Measurements from ENCODE around the gene DIPK1C.

Gene DIPK1C

GRCh38 chr18:74412116-74412880 is 44.8 kb downstream of the DIPK1C start:
- H3K9me3 ChIP-seq (ENCODE audit: control insufficient read depth, insufficient read depth, low read length) = no peaks in the 10 kb centered on the region
- no peaks in the 10 kb centered on the region for H3K36me3 ChIP-seq (ENCODE audit: control insufficient read depth, insufficient read depth, low read length)
- H3K4me1 ChIP-seq (ENCODE audit: control insufficient read depth, insufficient read depth, low read length) = peaks cover 6% of the 10 kb centered on the region
- no peak overlapping the region for H3K9ac ChIP-seq (ENCODE audit: low read depth, low read length)
- H3K27me3 ChIP-seq (ENCODE audit: control insufficient read depth, insufficient read depth, low read length) = no peaks in the 10 kb centered on the region
- no peak overlapping the region for H3K4me3 ChIP-seq (ENCODE audit: low read depth, low read length)

- no peak overlapping the region for H3K4me3 ChIP-seq (ENCODE audit: low read depth, low read length)
- no peaks in the 10 kb centered on the region for H3K9me3 ChIP-seq (ENCODE audit: control insufficient read depth, insufficient read depth, low read length)
- H3K27me3 ChIP-seq (ENCODE audit: control insufficient read depth, insufficient read depth, low read length) = no peaks in the 10 kb centered on the region
- H3K9ac ChIP-seq (ENCODE audit: low read depth, low read length) = no peak overlapping the region
- H3K36me3 ChIP-seq (ENCODE audit: control insufficient read depth, insufficient read depth, low read length) = no peaks in the 10 kb centered on the region
- H3K4me1 ChIP-seq (ENCODE audit: control insufficient read depth, insufficient read depth, low read length) = peaks cover 6% of the 10 kb centered on the region
Measured at GRCh38 chr18:74411475-74411874, 45.6 kb downstream of the DIPK1C start.

- Histone ChIP-seq H3K27me3 (ENCODE audit: control insufficient read depth, insufficient read depth, low read length) (no peaks in the 10 kb centered on the region), H3K36me3 (ENCODE audit: control insufficient read depth, insufficient read depth, low read length) (no peaks in the 10 kb centered on the region)
Measured at GRCh38 chr18:74410441-74410992, 46.6 kb downstream of the DIPK1C start.

GRCh38 chr18:74407888-74408287 is 49.2 kb downstream of the DIPK1C start:
- no peak overlapping the region for H3K4me3 ChIP-seq (ENCODE audit: low read depth, low read length)
- H3K9me3 ChIP-seq (ENCODE audit: control insufficient read depth, insufficient read depth, low read length) = no peaks in the 10 kb centered on the region
- H3K9ac ChIP-seq (ENCODE audit: low read depth, low read length) = no peak overlapping the region
- H3K27me3 ChIP-seq (ENCODE audit: control insufficient read depth, insufficient read depth, low read length) = no peaks in the 10 kb centered on the region
- peaks cover 6% of the 10 kb centered on the region for H3K4me1 ChIP-seq (ENCODE audit: control insufficient read depth, insufficient read depth, low read length)
- H3K36me3 ChIP-seq (ENCODE audit: control insufficient read depth, insufficient read depth, low read length) = no peaks in the 10 kb centered on the region

More at GRCh38 chr18:74410441-74410992, 46.6 kb downstream of the DIPK1C start:
- no peak overlapping the region for H3K9ac ChIP-seq (ENCODE audit: low read depth, low read length)
- peaks cover 6% of the 10 kb centered on the region for H3K4me1 ChIP-seq (ENCODE audit: control insufficient read depth, insufficient read depth, low read length)
- no peaks in the 10 kb centered on the region for H3K9me3 ChIP-seq (ENCODE audit: control insufficient read depth, insufficient read depth, low read length)
- H3K4me3 ChIP-seq (ENCODE audit: low read depth, low read length) = no peak overlapping the region

- no peak overlapping the region for H3K9ac ChIP-seq (ENCODE audit: low read depth, low read length)
- no peak overlapping the region for H3K4me3 ChIP-seq (ENCODE audit: low read depth, low read length)
- no peaks in the 10 kb centered on the region for H3K36me3 ChIP-seq (ENCODE audit: control insufficient read depth, insufficient read depth, low read length)
- H3K27me3 ChIP-seq (ENCODE audit: control insufficient read depth, insufficient read depth, low read length) = no peaks in the 10 kb centered on the region
- H3K9me3 ChIP-seq (ENCODE audit: control insufficient read depth, insufficient read depth, low read length) = no peaks in the 10 kb centered on the region
- H3K4me1 ChIP-seq (ENCODE audit: control insufficient read depth, insufficient read depth, low read length) = no peaks in the 10 kb centered on the region
Measured at GRCh38 chr18:74402806-74403433, 54.2 kb downstream of the DIPK1C start.

GRCh38 chr18:74400813-74401212 is 56.3 kb downstream of the DIPK1C start:
- Histone ChIP-seq H3K4me3 (ENCODE audit: low read depth, low read length) (no peak overlapping the region), H3K36me3 (ENCODE audit: control insufficient read depth, insufficient read depth, low read length) (no peaks in the 10 kb centered on the region), H3K9ac (ENCODE audit: low read depth, low read length) (no peak overlapping the region), H3K4me1 (ENCODE audit: control insufficient read depth, insufficient read depth, low read length) (no peaks in the 10 kb centered on the region), H3K9me3 (ENCODE audit: control insufficient read depth, insufficient read depth, low read length) (no peaks in the 10 kb centered on the region), H3K27me3 (ENCODE audit: control insufficient read depth, insufficient read depth, low read length) (no peaks in the 10 kb centered on the region)

- H3K27me3 ChIP-seq (ENCODE audit: control insufficient read depth, insufficient read depth, low read length) = no peaks in the 10 kb centered on the region
- no peaks in the 10 kb centered on the region for H3K4me1 ChIP-seq (ENCODE audit: control insufficient read depth, insufficient read depth, low read length)
- H3K9ac ChIP-seq (ENCODE audit: low read depth, low read length) = no peak overlapping the region
- H3K9me3 ChIP-seq (ENCODE audit: control insufficient read depth, insufficient read depth, low read length) = no peaks in the 10 kb centered on the region
- H3K4me3 ChIP-seq (ENCODE audit: low read depth, low read length) = no peak overlapping the region
- no peaks in the 10 kb centered on the region for H3K36me3 ChIP-seq (ENCODE audit: control insufficient read depth, insufficient read depth, low read length)
Measured at GRCh38 chr18:74399091-74399887, 57.8 kb downstream of the DIPK1C start.

- no peak overlapping the region for H3K9ac ChIP-seq (ENCODE audit: low read depth, low read length)
- H3K4me3 ChIP-seq (ENCODE audit: low read depth, low read length) = no peak overlapping the region
- H3K9me3 ChIP-seq (ENCODE audit: control insufficient read depth, insufficient read depth, low read length) = no peaks in the 10 kb centered on the region
- no peaks in the 10 kb centered on the region for H3K36me3 ChIP-seq (ENCODE audit: control insufficient read depth, insufficient read depth, low read length)
- no peaks in the 10 kb centered on the region for H3K4me1 ChIP-seq (ENCODE audit: control insufficient read depth, insufficient read depth, low read length)
- no peaks in the 10 kb centered on the region for H3K27me3 ChIP-seq (ENCODE audit: control insufficient read depth, insufficient read depth, low read length)
Measured at GRCh38 chr18:74397572-74397971, 59.5 kb downstream of the DIPK1C start.

GRCh38 chr18:74396171-74397169 is 60.6 kb downstream of the DIPK1C start:
- Histone ChIP-seq H3K27me3 (ENCODE audit: control insufficient read depth, insufficient read depth, low read length) (no peaks in the 10 kb centered on the region), H3K36me3 (ENCODE audit: control insufficient read depth, insufficient read depth, low read length) (no peaks in the 10 kb centered on the region), H3K4me1 (ENCODE audit: control insufficient read depth, insufficient read depth, low read length) (no peaks in the 10 kb centered on the region), H3K9ac (ENCODE audit: low read depth, low read length) (no peak overlapping the region), H3K9me3 (ENCODE audit: control insufficient read depth, insufficient read depth, low read length) (no peaks in the 10 kb centered on the region), H3K4me3 (ENCODE audit: low read depth, low read length) (no peak overlapping the region)

- Histone ChIP-seq H3K9ac (ENCODE audit: low read depth, low read length) (no peak overlapping the region), H3K27me3 (ENCODE audit: control insufficient read depth, insufficient read depth, low read length) (no peaks in the 10 kb centered on the region), H3K4me1 (ENCODE audit: control insufficient read depth, insufficient read depth, low read length) (no peaks in the 10 kb centered on the region), H3K36me3 (ENCODE audit: control insufficient read depth, insufficient read depth, low read length) (no peaks in the 10 kb centered on the region), H3K4me3 (ENCODE audit: low read depth, low read length) (no peak overlapping the region), H3K9me3 (ENCODE audit: control insufficient read depth, insufficient read depth, low read length) (no peaks in the 10 kb centered on the region)
Measured at GRCh38 chr18:74395648-74396154, 61.4 kb downstream of the DIPK1C start.

Measured in iPS-15b (cell line).